Glomerular endothelial cell (primary cell): Measurements from ENCODE around the gene RAVER2. TPM values are rescaled to one million over a fixed set of nuclear protein-coding genes. Genes with fewer than 3 reads are reported as not detected.
"Not testable (repeated sequence)": the region's sequence is repeated elsewhere in the genome, so short reads cannot be mapped to it uniquely, and the experiment has no call there.

Experiments
- DNase-seq: peaks from one replicate; pipeline ENCODE4 v3.0.0-alpha.2; 2011; ENCODE audit warnings: low read depth, low spot score; ENCODE audit errors: extremely low read depth
- total RNA-seq: library from RNA; depleted of rRNA; stranded (reverse); fragments of >200 nt; gene quantifications from 2 replicates; pipeline ENCODE4 v1.2.3, GENCODE V29; 2015

RAVER2 gene
- total RNA-seq, 1 donor from 2014 or later = 8.3 TPM

GRCh38 chr1:64748222-64748621 is 3.3 kb downstream of the RAVER2 start:
- no peak for DNase-seq

GRCh38 chr1:64748706-64749105 is 3.8 kb downstream of the RAVER2 start:
- no peak for DNase-seq

- no peak for DNase-seq
Measured at GRCh38 chr1:64750092-64750491, 5.2 kb downstream of the RAVER2 start.

GRCh38 chr1:64750875-64751274 is 6.0 kb downstream of the RAVER2 start:
- DNase-seq = no peak

- DNase-seq = no peak
Measured at GRCh38 chr1:64754173-64754572, 9.3 kb downstream of the RAVER2 start.

GRCh38 chr1:64755361-64755760 is 10.5 kb downstream of the RAVER2 start:
- no peak for DNase-seq

- no peak for DNase-seq
Measured at GRCh38 chr1:64756770-64757169, 11.9 kb downstream of the RAVER2 start.

GRCh38 chr1:64757213-64757612 is 12.3 kb downstream of the RAVER2 start:
- no peak for DNase-seq

- DNase-seq = no peak
Measured at GRCh38 chr1:64758233-64758632, 13.4 kb downstream of the RAVER2 start.

GRCh38 chr1:64759968-64760367 is 15.1 kb downstream of the RAVER2 start:
- no peak for DNase-seq

GRCh38 chr1:64765012-64765411 is 20.1 kb downstream of the RAVER2 start:
- no peak for DNase-seq

GRCh38 chr1:64765826-64766225 is 21.0 kb downstream of the RAVER2 start:
- DNase-seq = no peak

- no peak for DNase-seq
Measured at GRCh38 chr1:64766429-64766828, 21.6 kb downstream of the RAVER2 start.

- DNase-seq = no peak
Measured at GRCh38 chr1:64769482-64769881, 24.6 kb downstream of the RAVER2 start.

GRCh38 chr1:64769971-64770370 is 25.1 kb downstream of the RAVER2 start:
- DNase-seq = no peak

GRCh38 chr1:64773306-64773705 is 28.4 kb downstream of the RAVER2 start:
- not testable (repeated sequence) for DNase-seq

GRCh38 chr1:64775113-64775512 is 30.2 kb downstream of the RAVER2 start:
- DNase-seq = no peak

GRCh38 chr1:64782044-64782443 is 37.2 kb downstream of the RAVER2 start:
- DNase-seq = not testable (repeated sequence)

- not testable (repeated sequence) for DNase-seq
Measured at GRCh38 chr1:64782848-64783247, 38.0 kb downstream of the RAVER2 start.

GRCh38 chr1:64790832-64791487 is 46.1 kb downstream of the RAVER2 start:
- DNase-seq = no peak

GRCh38 chr1:64798872-64799271 is 54.0 kb downstream of the RAVER2 start:
- no peak for DNase-seq

- DNase-seq = no peak
Measured at GRCh38 chr1:64801851-64802523, 57.1 kb downstream of the RAVER2 start.
